B cell (primary cell): ENCODE measurements around the gene TMPO. TPM values are rescaled to one million over a fixed set of nuclear protein-coding genes. Genes with fewer than 3 reads are reported as not detected.
A peak's percentile ranks its signal among the peaks of the same experiment; 100 is the strongest.

Experiments
- ATAC-seq: fragments of 200-7000 bp; cut with Tn5 transposase; one replicate; pipeline ENCODE4 v1.10.0; 2021; ENCODE audit warnings: low read depth, mild to moderate bottlenecking, moderate number of reproducible peaks, moderate library complexity
- CTCF ChIA-PET: fragments of 350-600 bp; sonication (Branson Sonifier 250); formaldehyde crosslinking; loops from one replicate; lab custom pipeline; 2021; ENCODE audit warnings: antibody characterized with exemption, inconsistent platforms; lab: Charles Lee
- POLR2A ChIA-PET: fragments of 350-600 bp; sonication (Branson Sonifier 250); formaldehyde crosslinking; loops from one replicate; lab custom pipeline; 2021; ENCODE audit warnings: antibody characterized with exemption; lab: Charles Lee
- DNase-seq: peaks from one replicate; pipeline ENCODE4 v3.0.0; 2013
- H2AFZ ChIP-seq: 2 replicates; pipeline ENCODE4 v1.6.1; 2012; ENCODE audit warnings: mild to moderate bottlenecking, low read depth, low read length; ENCODE audit not compliant: insufficient read depth, poor library complexity, severe bottlenecking
- H3K27ac ChIP-seq, 2 donors: 1 replicate in 1 of 2; 2 replicates in 1 of 2; pipeline ENCODE4 v1.5.1; 2012 to 2013; ENCODE audit warnings: low read length in 2 of 2, mild to moderate bottlenecking in 2 of 2, moderate library complexity in 1 of 2
- H3K27me3 ChIP-seq, 4 experiments: fragments of 200-600 bp in 1 of 4; sonication (generic) in 1 of 4; replicated peaks in 1 of 4; 1 replicate in 2 of 4; 2 replicates in 2 of 4; pipeline versions ENCODE4 v1.6.1 to v1.7.0; 2013 to 2016; ENCODE audit warnings: low read length in 3 of 4, mild to moderate bottlenecking in 2 of 4, mixed read lengths in 1 of 4, moderate library complexity in 1 of 4; ENCODE audit not compliant: insufficient read depth in 4 of 4, control insufficient read depth in 3 of 4; ENCODE audit errors: control extremely low read depth in 1 of 4
- H3K36me3 ChIP-seq, 2 experiments: replicated peaks in 1 of 2; 1 replicate in 1 of 2; 2 replicates in 1 of 2; pipeline versions ENCODE4 v1.6.1 to v1.7.1; 2013; ENCODE audit warnings: low read length in 1 of 2; ENCODE audit not compliant: insufficient read depth in 2 of 2, control insufficient read depth in 1 of 2; ENCODE audit errors: control extremely low read depth in 1 of 2, extremely low read depth in 1 of 2
- H3K4me1 ChIP-seq, 2 donors: fragments of 200-600 bp in 1 of 2; sonication (generic) in 1 of 2; 1 replicate in 1 of 2; 2 replicates in 1 of 2; pipeline versions ENCODE4 v1.5.1 to v1.6.1; 2013 to 2017; ENCODE audit warnings: low read length in 2 of 2; ENCODE audit not compliant: control insufficient read depth in 2 of 2, insufficient read depth in 2 of 2
- H3K4me2 ChIP-seq: replicated peaks from 2 replicates; pipeline ENCODE3; 2012; ENCODE audit warnings: mild to moderate bottlenecking, low read depth, low read length; ENCODE audit not compliant: poor library complexity, severe bottlenecking
- H3K4me3 ChIP-seq, 5 experiments: fragments of 200-600 bp in 1 of 5; sonication (generic) in 1 of 5; 1 replicate in 3 of 5; 2 replicates in 2 of 5; pipeline versions ENCODE4 v1.5.1 to v1.7.0; 2011 to 2016; ENCODE audit warnings: low read length in 4 of 5, mild to moderate bottlenecking in 4 of 5, low read depth in 2 of 5, control low read depth in 1 of 5, moderate library complexity in 1 of 5; ENCODE audit not compliant: insufficient read depth in 1 of 5; ENCODE audit errors: control extremely low read depth in 1 of 5, extremely low read depth in 1 of 5
- H3K79me2 ChIP-seq: fragments of 200-600 bp; sonication (generic); one replicate; pipeline ENCODE4 v1.6.0; 2016; ENCODE audit warnings: low read length; ENCODE audit not compliant: control insufficient read depth, insufficient read depth
- H3K9ac ChIP-seq: fragments of 200-600 bp; sonication (generic); 2 replicates; pipeline ENCODE4 v1.6.1; 2017; ENCODE audit warnings: mild to moderate bottlenecking, low read length, moderate library complexity
- H3K9me3 ChIP-seq, 3 donors: one replicate each; pipeline versions ENCODE4 v1.6.1 to v1.7.1; 2013; ENCODE audit warnings: low read length in 2 of 3; ENCODE audit not compliant: control insufficient read depth in 2 of 3, insufficient read depth in 1 of 3; ENCODE audit errors: control extremely low read depth in 1 of 3
- H4K20me1 ChIP-seq: 2 replicates; pipeline ENCODE4 v1.6.0; 2012; ENCODE audit warnings: mild to moderate bottlenecking, low read length; ENCODE audit not compliant: insufficient read depth, control insufficient read depth, poor library complexity, severe bottlenecking
- H3K27ac Mint-ChIP-seq: one replicate; pipeline ENCODE4 v1.8.0; 2021; ENCODE audit warnings: mixed read lengths
- H3K27me3 Mint-ChIP-seq: one replicate; pipeline ENCODE4 v1.8.0; 2021; ENCODE audit warnings: mixed read lengths
- H3K4me1 Mint-ChIP-seq: one replicate; pipeline ENCODE4 v1.8.0; 2021; ENCODE audit warnings: mixed read lengths
- H3K4me3 Mint-ChIP-seq: one replicate; pipeline ENCODE4 v1.8.0; 2021; ENCODE audit warnings: mixed read lengths
- H3K9me3 Mint-ChIP-seq: one replicate; pipeline ENCODE4 v1.8.0; 2022; ENCODE audit warnings: mixed read lengths; ENCODE audit not compliant: insufficient read depth
- CTCF ChIP-seq: fragments of 200-600 bp; IDR thresholded peaks from one replicate; pipeline ENCODE4 v1.8.0; 2022; ENCODE audit warnings: antibody characterized with exemption, mild to moderate bottlenecking
- EZH2 ChIP-seq: IDR thresholded peaks from 2 replicates; pipeline ENCODE4 v1.6.1; 2012; ENCODE audit warnings: borderline replicate concordance, low read depth, mild to moderate bottlenecking, moderate library complexity, low read length; ENCODE audit not compliant: insufficient read depth, poor library complexity, severe bottlenecking
- WGBS: methylation state at CpG from one replicate; pipeline ENCODE4 v1.1.5; 2013; ENCODE audit warnings: missing lambda C conversion rate; ENCODE audit not compliant: insufficient coverage; 5-methylcytosine and 5-hydroxymethylcytosine counted together
- intact Hi-C: fragments of 100-400 bp; cut with micrococcal nuclease; formaldehyde crosslinking; loops from one replicate; pipeline ENCODE4 v1.10.0; 2022
- polyA plus RNA-seq: library from polyadenylated mRNA; depleted of rRNA; stranded (reverse); fragments of >200 nt; gene quantifications from 2 replicates; pipeline ENCODE4 v1.2.3, GENCODE V29; 2012
- total RNA-seq, 2 donors: library from RNA; stranded (reverse); fragments of 120-200 nt in 1 of 2; gene quantifications; 1 replicate in 1 of 2; 2 replicates in 1 of 2; pipeline versions ENCODE4 v1.2.3 to v1.2.4, GENCODE V29; 2013 to 2022

TMPO gene
- total and polyA plus RNA-seq, 2 donors (not counting 1 experiment from before 2014, with no cell fraction given), result 41.8 to 187 TPM

DNA sequence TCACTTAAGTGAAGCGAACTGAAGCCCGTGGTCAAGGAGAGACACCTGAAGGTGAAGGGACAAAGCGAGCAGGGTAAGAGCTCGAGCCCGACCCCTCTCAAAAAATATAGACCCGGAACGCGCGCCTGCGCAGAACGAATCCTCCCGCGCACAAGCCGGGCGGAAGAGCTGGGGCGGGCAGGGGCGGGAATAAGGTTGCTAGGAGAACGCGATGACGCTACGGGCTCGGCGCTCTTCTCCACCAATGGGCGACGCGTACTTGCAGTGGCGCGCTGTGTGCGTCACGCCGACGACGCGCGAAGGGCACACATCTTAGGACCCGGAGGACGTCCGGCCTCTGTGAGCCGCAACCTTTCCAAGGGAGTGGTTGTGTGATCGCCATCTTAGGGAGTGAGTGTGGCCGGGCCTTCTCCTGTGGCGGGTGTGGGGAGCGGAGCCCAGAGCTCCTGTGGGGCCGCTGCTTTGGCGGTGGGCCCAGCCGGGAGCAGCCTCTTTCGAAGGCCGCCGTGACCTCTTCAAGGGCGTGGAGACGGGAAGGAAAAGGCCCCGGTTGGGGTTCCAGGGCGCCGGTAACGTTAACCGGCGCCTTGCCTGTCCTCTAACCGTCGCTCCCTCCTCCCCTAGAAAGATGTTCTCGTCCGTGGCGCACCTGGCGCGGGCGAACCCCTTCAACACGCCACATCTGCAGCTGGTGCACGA lies 78.1 kb downstream of the TMPO start, which contains the start of gene SLC25A3:
SLC25A3 (plus strand) TSS at position 336 of the 699 bp plus-strand sequence; CDS start at position 629, 293 bp downstream.
- DNase-seq (peak; percentile 99), ATAC-seq (peak; percentile 97)
- TF ChIP-seq EZH2 (no peak), CTCF (no peak)
- WGBS, result under 1% methylated on average over 67 of the region's 67 CpGs
- no peaks in the 10 kb centered on the region for H3K27me3 Mint-ChIP-seq
- CTCF ChIA-PET, result interaction anchor here (0.7 to 5.3 kb wide), 9 partner anchors 10 to 197 kb away, joined by 3 to 31 read pairs (median 4); partner anchors contain the start of genes APAF1 and IKBIP
- H3K27ac ChIP-seq, result peak within 1 kb of the TSS; percentile 96 to 98
- peak within 1 kb of the TSS; percentile 91 for H3K4me3 Mint-ChIP-seq
- H2AFZ ChIP-seq, result peak within 1 kb of the TSS; percentile 85
- no peaks in the 10 kb centered on the region for H3K27me3 ChIP-seq
- H3K4me1 ChIP-seq, result peaks cover 20 to 25% of the 10 kb centered on the region in 2 donors
- H3K9ac ChIP-seq, result peak within 1 kb of the TSS; percentile 93
- H3K36me3 ChIP-seq, result peaks cover 4 to 29% of the 10 kb centered on the region in 2 experiments
- H3K4me2 ChIP-seq, result peak within 1 kb of the TSS; percentile 85
- no peaks in the 10 kb centered on the region for H3K9me3 Mint-ChIP-seq
- peaks cover 43% of the 10 kb centered on the region for H3K79me2 ChIP-seq
- H4K20me1 ChIP-seq, result no peaks in the 10 kb centered on the region
- POLR2A ChIA-PET, result interaction anchor here (0.6 to 2.6 kb wide), 14 partner anchors 9 to 338 kb away, joined by 3 to 21 read pairs (median 4); partner anchors contain the start of genes APAF1, IKBIP and TMPO
- peak within 1 kb of the TSS; percentile 91 to 100 (median 96) for H3K4me3 ChIP-seq
- intact Hi-C loops, result loop anchor here (1.0 to 2.0 kb wide), 4 partner anchors 20 to 89 kb away; partner anchors contain the start of genes IKBIP and TMPO
- H3K4me1 Mint-ChIP-seq, result peaks cover 34% of the 10 kb centered on the region
- peak within 1 kb of the TSS; percentile 98 for H3K27ac Mint-ChIP-seq
- no peaks in the 10 kb centered on the region for H3K9me3 ChIP-seq
